BJ (cell line): ENCODE results near the gene DIAPH3. TPM values are rescaled to one million over a fixed set of nuclear protein-coding genes. Genes with fewer than 3 reads are reported as not detected.

Experiments used
- CTCF ChIA-PET: fragments of 350-600 bp; formaldehyde crosslinking; extraction: SDS; loops from one replicate; lab custom pipeline; 2021; ENCODE audit warnings: antibody characterized with exemption, inconsistent platforms; lab: Yijun Ruan, JAX
- POLR2A ChIA-PET: fragments of 300-600 bp; sonication (Branson Sonifier 250); formaldehyde crosslinking; extraction: SDS; loops from one replicate; lab custom pipeline; 2021; ENCODE audit warnings: antibody characterized with exemption; lab: Charles Lee
- DNase-seq: peaks from one replicate; pipeline ENCODE4 v3.0.0-alpha.2; 2011; ENCODE audit warnings: low read depth
- H3K27me3 ChIP-seq: 2 replicates; pipeline ENCODE4 v1.6.0; 2011; ENCODE audit warnings: low read length; ENCODE audit not compliant: control insufficient read depth, insufficient read depth
- H3K36me3 ChIP-seq: 2 replicates; pipeline ENCODE4 v1.5.1; 2011; ENCODE audit warnings: low read length; ENCODE audit not compliant: control insufficient read depth, insufficient read depth
- H3K4me3 ChIP-seq: 2 replicates; pipeline ENCODE4 v1.5.1; 2011; ENCODE audit warnings: low read depth, mild to moderate bottlenecking, control low read depth, low read length
- CTCF ChIP-seq: IDR thresholded peaks from 2 replicates; pipeline ENCODE4 v1.5.1; 2011; ENCODE audit warnings: low read depth, mild to moderate bottlenecking, control low read depth, inconsistent platforms, low read length, moderate library complexity; ENCODE audit not compliant: insufficient read depth
- polyA plus RNA-seq: library from polyadenylated mRNA; depleted of rRNA; stranded (reverse); fragments of >200 nt; gene quantifications from 2 replicates; pipeline ENCODE4 v1.2.3, GENCODE V29; 2011

Gene DIAPH3
- polyA plus RNA-seq, 1 experiment, result 8.5 TPM

- POLR2A ChIA-PET, result no interaction called here
- H3K36me3 ChIP-seq, result no peaks in the 10 kb centered on the region
- CTCF ChIA-PET, result no interaction called here
- no peak for TF ChIP-seq CTCF
- DNase-seq, result no peak
- H3K4me3 ChIP-seq, result no peak overlapping the region
- no peaks in the 10 kb centered on the region for H3K27me3 ChIP-seq
These were observed 82.9 kb downstream of the DIAPH3 start for GRCh38 chr13:60080850-60081249.

- ChIA-PET POLR2A (interaction anchor here (0.6 kb wide), 1 partner anchor 88 kb away, joined by 4 read pairs; no protein-coding TSS in a partner anchor), CTCF (interaction anchor here (1.3 kb wide), 1 partner anchor 134 kb away, joined by 4 read pairs; no protein-coding TSS in a partner anchor)
These were observed 85.5 kb downstream of the DIAPH3 start for GRCh38 chr13:60078226-60078625.

GRCh38 chr13:60075850-60076249 lies 87.9 kb downstream of the DIAPH3 start:
- Histone ChIP-seq H3K4me3 (no peak overlapping the region), H3K27me3 (no peaks in the 10 kb centered on the region), H3K36me3 (no peaks in the 10 kb centered on the region)
- no peak for TF ChIP-seq CTCF
- no peak for DNase-seq
- CTCF ChIA-PET, result no interaction called here
- POLR2A ChIA-PET, result no interaction called here

More at GRCh38 chr13:60078226-60078625, 85.5 kb downstream of the DIAPH3 start:
- DNase-seq, result no peak
- Histone ChIP-seq H3K4me3 (no peak overlapping the region), H3K27me3 (no peaks in the 10 kb centered on the region), H3K36me3 (no peaks in the 10 kb centered on the region)
- no peak for TF ChIP-seq CTCF

GRCh38 chr13:60074397-60074796 lies 89.3 kb downstream of the DIAPH3 start:
- Histone ChIP-seq H3K36me3 (no peaks in the 10 kb centered on the region), H3K27me3 (no peaks in the 10 kb centered on the region), H3K4me3 (no peak overlapping the region)
- POLR2A ChIA-PET, result no interaction called here
- no peak for DNase-seq
- TF ChIP-seq CTCF, result no peak
- CTCF ChIA-PET, result interaction anchor here (1.0 kb wide), 1 partner anchor 20 kb away, joined by 3 read pairs; no protein-coding TSS in a partner anchor

GRCh38 chr13:60066226-60066625 lies 97.5 kb downstream of the DIAPH3 start:
- no peak overlapping the region for H3K4me3 ChIP-seq
- no peak for TF ChIP-seq CTCF
- no peaks in the 10 kb centered on the region for H3K36me3 ChIP-seq
- H3K27me3 ChIP-seq, result no peaks in the 10 kb centered on the region
- DNase-seq, result no peak
- CTCF ChIA-PET, result no interaction called here
- POLR2A ChIA-PET, result no interaction called here
